GM18517 (cell line): ENCODE results near the gene TM9SF3.
"Not testable (repeated sequence)": the region's sequence is repeated elsewhere in the genome, so short reads cannot be mapped to it uniquely, and the experiment has no call there.

Experiments
- ATAC-seq: cut with Tn5 transposase; IDR thresholded peaks from one replicate; pipeline ENCODE4 v1.9.1; 2021; ENCODE audit warnings: mild to moderate bottlenecking, moderate library complexity; ENCODE audit not compliant: unreplicated experiment

Gene TM9SF3

GRCh38 chr10:96570511-96570910 is 16.3 kb downstream of the TM9SF3 start:
- no peak for ATAC-seq

GRCh38 chr10:96568402-96568801 is 18.4 kb downstream of the TM9SF3 start:
- no peak for ATAC-seq

- no peak for ATAC-seq
Measured at GRCh38 chr10:96565774-96566173, 21.0 kb downstream of the TM9SF3 start.

GRCh38 chr10:96560966-96561887 is 25.6 kb downstream of the TM9SF3 start:
- no peak for ATAC-seq

GRCh38 chr10:96560489-96560888 is 26.3 kb downstream of the TM9SF3 start:
- no peak for ATAC-seq

- ATAC-seq: no peak
Measured at GRCh38 chr10:96556003-96556402, 30.8 kb downstream of the TM9SF3 start.

GRCh38 chr10:96555330-96555729 is 31.5 kb downstream of the TM9SF3 start:
- no peak for ATAC-seq

- no peak for ATAC-seq
Measured at GRCh38 chr10:96548589-96548988, 38.2 kb downstream of the TM9SF3 start.

GRCh38 chr10:96545558-96545957 is 41.3 kb downstream of the TM9SF3 start:
- not testable (repeated sequence) for ATAC-seq

- no peak for ATAC-seq
Measured at GRCh38 chr10:96541921-96542320, 44.9 kb downstream of the TM9SF3 start.

GRCh38 chr10:96540240-96540639 is 46.6 kb downstream of the TM9SF3 start:
- ATAC-seq: no peak

GRCh38 chr10:96538683-96539082 is 48.1 kb downstream of the TM9SF3 start:
- no peak for ATAC-seq

- no peak for ATAC-seq
Measured at GRCh38 chr10:96536129-96536528, 50.7 kb downstream of the TM9SF3 start.

- ATAC-seq: no peak
Measured at GRCh38 chr10:96532523-96532922, 54.3 kb downstream of the TM9SF3 start.

- ATAC-seq: no peak
Measured at GRCh38 chr10:96529634-96530279, 57.1 kb downstream of the TM9SF3 start.

- ATAC-seq: no peak
Measured at GRCh38 chr10:96524741-96525140, 62.1 kb downstream of the TM9SF3 start.

- ATAC-seq: no peak
Measured at GRCh38 chr10:96517284-96517683, 69.5 kb downstream of the TM9SF3 start.

GRCh38 chr10:96516337-96516736 is 70.5 kb downstream of the TM9SF3 start:
- no peak for ATAC-seq

- peak; percentile 71 for ATAC-seq
Measured at GRCh38 chr10:96513698-96514561, 72.9 kb downstream of the TM9SF3 start, which contains the start of gene TLL2. TSS of gene TLL2 (minus strand) at chr10:96513926. CDS start at chr10:96513685, 241 bp downstream.

GRCh38 chr10:96513305-96513697 is 73.5 kb downstream of the TM9SF3 start:
- ATAC-seq: peak; percentile 32
